ENCODE results near the gene SNRNP48.

SNRNP48 gene

GRCh38 chr6:7642791-7643190, 52.8 kb downstream of the SNRNP48 start:
- DNase-seq (ENCODE audit: low spot score): no peak

- no peak for DNase-seq (ENCODE audit: low spot score)
These were observed 54.4 kb downstream of the SNRNP48 start for GRCh38 chr6:7644417-7644816.

- DNase-seq (ENCODE audit: low spot score): no peak
These were observed 56.4 kb downstream of the SNRNP48 start for GRCh38 chr6:7646394-7646793.

- DNase-seq (ENCODE audit: low spot score): no peak
These were observed 57.5 kb downstream of the SNRNP48 start for GRCh38 chr6:7647504-7647903.

GRCh38 chr6:7649037-7649810, 59.2 kb downstream of the SNRNP48 start:
- DNase-seq (ENCODE audit: low spot score): peak; percentile 13

GRCh38 chr6:7650878-7651277, 60.9 kb downstream of the SNRNP48 start:
- DNase-seq (ENCODE audit: low spot score): no peak

- DNase-seq (ENCODE audit: low spot score): no peak
These were observed 63.0 kb downstream of the SNRNP48 start for GRCh38 chr6:7652957-7653356.

GRCh38 chr6:7656355-7656754, 66.4 kb downstream of the SNRNP48 start:
- no peak for DNase-seq (ENCODE audit: low spot score)

GRCh38 chr6:7658543-7658942, 68.5 kb downstream of the SNRNP48 start:
- no peak for DNase-seq (ENCODE audit: low spot score)

GRCh38 chr6:7661364-7661763, 71.4 kb downstream of the SNRNP48 start:
- DNase-seq (ENCODE audit: low spot score): no peak
